Subcutaneous abdominal adipose tissue (tissue), 5 donors: ENCODE measurements around the gene KLHL22.

Experiments
- H3K27ac ChIP-seq: one replicate; pipeline ENCODE4 v1.7.0; 2013; ENCODE audit warnings: low read depth, mild to moderate bottlenecking, inconsistent platforms, low read length, moderate library complexity
- H3K27me3 ChIP-seq, 5 donors: one replicate each; pipeline ENCODE4 v1.7.0; 2013; ENCODE audit warnings: low read length in 5 of 5, inconsistent platforms in 1 of 5; ENCODE audit not compliant: control insufficient read depth in 5 of 5, insufficient read depth in 4 of 5
- H3K36me3 ChIP-seq, 5 donors: one replicate each; pipeline ENCODE4 v1.7.0; 2013; ENCODE audit warnings: low read length in 5 of 5; ENCODE audit not compliant: control insufficient read depth in 5 of 5, insufficient read depth in 5 of 5
- H3K4me1 ChIP-seq, 5 donors: one replicate each; pipeline ENCODE4 v1.7.0; 2013; ENCODE audit warnings: low read length in 5 of 5, mild to moderate bottlenecking in 3 of 5, moderate library complexity in 1 of 5; ENCODE audit not compliant: control insufficient read depth in 5 of 5, insufficient read depth in 5 of 5
- H3K4me3 ChIP-seq, 5 donors: one replicate each; pipeline ENCODE4 v1.7.0; 2013; ENCODE audit warnings: low read length in 5 of 5, low read depth in 1 of 5
- H3K9ac ChIP-seq, 5 donors: one replicate each; pipeline ENCODE4 v1.7.0; 2013; ENCODE audit warnings: low read length in 5 of 5, mild to moderate bottlenecking in 4 of 5, moderate library complexity in 3 of 5
- H3K9me3 ChIP-seq, 5 donors: one replicate each; pipeline ENCODE4 v1.7.0; 2013; ENCODE audit warnings: low read length in 5 of 5; ENCODE audit not compliant: control insufficient read depth in 5 of 5
- donor health status: healthy.
- donor health status: healthy.
- donor health status: healthy.
- donor health status: healthy.
- donor health status: healthy.

KLHL22 gene

GRCh38 chr22:20525048-20525447, 29.5 kb upstream of the KLHL22 start:
- H3K9me3 ChIP-seq: no peaks in the 10 kb centered on the region
- no peak overlapping the region for H3K27ac ChIP-seq
- peaks cover 10 to 43% (median 31%) of the 10 kb centered on the region in 5 donors for H3K4me1 ChIP-seq
- no peak overlapping the region for H3K4me3 ChIP-seq
- H3K9ac ChIP-seq: no peak overlapping the region
- no peaks in the 10 kb centered on the region for H3K27me3 ChIP-seq
- peaks cover 7 to 35% (median 17%) of the 10 kb centered on the region in 5 donors for H3K36me3 ChIP-seq

- Histone ChIP-seq H3K4me1 (peaks cover 10 to 49% (median 36%) of the 10 kb centered on the region in 5 donors), H3K9ac (no peak overlapping the region), H3K27me3 (no peaks in the 10 kb centered on the region), H3K27ac (no peak overlapping the region), H3K36me3 (peaks cover 9 to 45% (median 21%) of the 10 kb centered on the region in 5 donors), H3K4me3 (no peak overlapping the region), H3K9me3 (no peaks in the 10 kb centered on the region)
Observed at GRCh38 chr22:20524004-20524481, 28.4 kb upstream of the KLHL22 start.

DNA sequence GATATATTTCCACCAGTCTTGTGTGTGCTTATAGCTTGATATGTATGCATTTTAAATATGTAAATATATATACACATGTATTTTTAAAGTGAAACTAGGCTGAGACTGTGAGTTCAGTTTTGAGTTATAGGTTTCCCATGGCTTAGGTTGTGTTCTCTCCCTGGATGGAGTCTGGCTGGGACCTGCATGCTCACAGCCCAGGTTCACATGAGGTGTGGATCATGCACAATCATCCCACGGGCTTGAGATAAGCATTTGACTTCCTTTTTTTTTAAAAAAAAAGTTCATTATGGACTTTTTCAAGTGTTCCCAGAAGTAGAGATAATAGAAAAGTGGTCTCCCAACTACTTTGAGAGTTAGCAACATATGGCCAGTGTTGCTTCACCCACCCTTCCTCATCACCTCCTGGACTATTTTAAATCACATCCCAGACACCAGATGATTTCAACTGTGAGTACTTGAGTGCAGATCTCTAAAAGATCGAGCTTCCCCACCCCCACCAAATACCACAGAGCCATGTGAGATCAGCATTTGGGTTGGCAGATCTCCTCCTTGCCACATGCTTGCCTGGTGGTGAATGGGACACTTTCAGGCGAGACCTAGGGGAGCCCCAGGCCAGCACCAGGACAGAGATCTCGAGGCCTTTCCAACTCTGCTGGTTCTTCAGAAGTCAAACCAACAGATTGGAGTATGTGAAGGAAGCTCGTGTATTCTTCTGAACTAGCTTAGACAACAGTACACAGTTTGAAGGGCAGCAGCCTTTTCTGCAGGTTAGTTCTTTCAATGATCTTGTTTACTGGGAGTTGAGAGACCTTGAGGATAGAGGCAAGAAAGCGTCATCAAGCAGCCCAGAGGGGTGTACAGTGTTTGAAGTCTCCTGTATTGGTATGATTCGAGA, 27.7 kb upstream of the KLHL22 start:
- Histone ChIP-seq H3K4me3 (no peak overlapping the region), H3K9me3 (no peaks in the 10 kb centered on the region), H3K27ac (no peak overlapping the region), H3K9ac (peak overlapping the region in 3 of 5 donors; percentile 1 to 39 (median 28)), H3K36me3 (peaks cover 9 to 42% (median 19%) of the 10 kb centered on the region in 5 donors), H3K4me1 (peaks cover 10 to 49% (median 36%) of the 10 kb centered on the region in 5 donors), H3K27me3 (no peaks in the 10 kb centered on the region)

DNA sequence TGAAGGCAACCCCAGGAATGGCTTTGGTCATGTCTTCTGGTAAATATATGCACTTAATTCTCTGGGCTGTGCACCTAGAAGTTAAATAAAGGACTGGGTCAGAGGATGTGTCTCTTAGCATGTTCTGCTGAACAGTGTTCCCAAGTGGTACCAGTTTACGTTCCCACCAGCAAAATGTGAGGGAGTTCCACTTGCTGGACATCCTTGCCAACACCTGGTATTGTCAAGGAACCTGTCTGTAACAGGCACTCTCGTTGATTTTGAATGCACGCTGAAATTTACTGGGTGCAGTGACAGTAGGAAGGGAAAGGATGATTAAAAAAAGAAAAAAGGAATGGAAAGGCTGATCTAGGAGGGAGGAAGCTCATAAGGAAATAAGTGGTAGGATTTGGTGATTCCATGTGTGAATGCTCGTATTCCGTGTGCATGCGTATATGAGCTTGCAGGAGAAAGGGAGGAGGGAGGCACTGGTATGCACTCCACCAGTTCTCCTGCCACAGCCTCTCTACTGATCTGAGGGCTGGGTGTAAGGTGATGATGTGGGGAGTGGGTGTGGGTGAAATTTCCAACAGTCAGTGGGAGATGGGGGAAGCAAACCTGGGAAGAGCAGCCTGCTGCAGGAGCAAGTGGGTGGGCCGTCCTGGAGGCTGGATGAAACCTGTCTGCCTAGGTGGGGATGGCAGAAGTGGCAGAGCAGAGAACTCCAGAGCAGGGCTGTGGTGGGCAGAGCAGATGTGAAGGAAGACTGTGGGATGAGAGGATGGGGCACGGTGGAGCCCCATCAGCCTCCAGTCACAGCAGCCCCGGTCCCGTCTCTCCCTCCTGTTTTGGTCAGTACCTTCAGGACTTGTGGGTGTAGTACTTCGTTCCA, 26.8 kb upstream of the KLHL22 start:
- peaks cover 10 to 53% (median 40%) of the 10 kb centered on the region in 5 donors for H3K4me1 ChIP-seq
- no peaks in the 10 kb centered on the region for H3K27me3 ChIP-seq
- H3K9ac ChIP-seq: peak overlapping the region in 1 of 5 donors; percentile 8
- no peaks in the 10 kb centered on the region for H3K9me3 ChIP-seq
- H3K27ac ChIP-seq: no peak overlapping the region
- no peak overlapping the region for H3K4me3 ChIP-seq
- H3K36me3 ChIP-seq: peaks cover 9 to 41% (median 19%) of the 10 kb centered on the region in 5 donors

GRCh38 chr22:20520093-20520511, 24.5 kb upstream of the KLHL22 start:
- H3K27me3 ChIP-seq: no peaks in the 10 kb centered on the region
- no peak overlapping the region for H3K4me3 ChIP-seq
- H3K36me3 ChIP-seq: peaks cover 5 to 42% (median 19%) of the 10 kb centered on the region in 5 donors
- peak overlapping the region in 2 of 5 donors; percentile 7 to 30 for H3K9ac ChIP-seq
- no peaks in the 10 kb centered on the region for H3K9me3 ChIP-seq
- H3K27ac ChIP-seq: no peak overlapping the region
- peaks cover 3 to 46% (median 40%) of the 10 kb centered on the region in 5 donors for H3K4me1 ChIP-seq

GRCh38 chr22:20519558-20519957, 24.0 kb upstream of the KLHL22 start:
- Histone ChIP-seq H3K9ac (peak overlapping the region in 1 of 5 donors; percentile 7), H3K4me3 (no peak overlapping the region), H3K27ac (no peak overlapping the region), H3K4me1 (peaks cover 8 to 51% (median 46%) of the 10 kb centered on the region in 5 donors), H3K9me3 (no peaks in the 10 kb centered on the region), H3K36me3 (peaks cover 5 to 46% (median 25%) of the 10 kb centered on the region in 5 donors), H3K27me3 (no peaks in the 10 kb centered on the region)

- no peaks in the 10 kb centered on the region for H3K27me3 ChIP-seq
- no peak overlapping the region for H3K9ac ChIP-seq
- H3K4me1 ChIP-seq: peaks cover 6 to 43% (median 36%) of the 10 kb centered on the region in 5 donors
- H3K36me3 ChIP-seq: peaks cover 5 to 44% (median 26%) of the 10 kb centered on the region in 5 donors
- H3K4me3 ChIP-seq: no peak overlapping the region
- H3K9me3 ChIP-seq: no peaks in the 10 kb centered on the region
- no peak overlapping the region for H3K27ac ChIP-seq
Observed at GRCh38 chr22:20517841-20518592, 22.4 kb upstream of the KLHL22 start.

DNA sequence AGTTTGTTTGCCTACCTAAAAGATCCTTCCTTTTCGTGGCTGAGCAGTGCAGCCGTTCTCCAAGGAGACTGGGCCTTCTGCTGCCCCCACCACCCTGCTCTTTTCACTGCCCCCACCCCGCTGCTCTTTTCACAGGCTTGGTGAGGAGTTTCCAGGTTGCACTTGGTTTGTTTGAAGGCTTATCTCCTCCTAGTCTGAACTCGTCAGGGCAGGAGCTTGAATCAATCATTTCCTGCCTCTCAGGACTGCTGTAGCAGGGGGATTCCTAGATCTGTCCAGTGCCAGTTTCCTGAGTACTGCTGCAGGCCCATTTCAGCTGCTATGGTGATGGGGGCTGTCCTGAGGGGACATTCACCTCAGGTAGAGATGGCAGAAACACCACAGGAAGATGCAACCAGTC, 21.8 kb upstream of the KLHL22 start:
- Histone ChIP-seq H3K27me3 (no peaks in the 10 kb centered on the region), H3K9ac (no peak overlapping the region), H3K9me3 (no peaks in the 10 kb centered on the region), H3K36me3 (peaks cover 5 to 42% (median 26%) of the 10 kb centered on the region in 5 donors), H3K27ac (no peak overlapping the region), H3K4me1 (peaks cover 6 to 37% (median 32%) of the 10 kb centered on the region in 5 donors), H3K4me3 (no peak overlapping the region)

GRCh38 chr22:20516399-20516798, 20.8 kb upstream of the KLHL22 start:
- H3K9ac ChIP-seq: no peak overlapping the region
- H3K27me3 ChIP-seq: no peaks in the 10 kb centered on the region
- no peak overlapping the region for H3K27ac ChIP-seq
- H3K4me1 ChIP-seq: peaks cover 6 to 38% (median 36%) of the 10 kb centered on the region in 5 donors
- no peaks in the 10 kb centered on the region for H3K9me3 ChIP-seq
- peaks cover 2 to 35% (median 26%) of the 10 kb centered on the region in 5 donors for H3K36me3 ChIP-seq
- H3K4me3 ChIP-seq: no peak overlapping the region
